Measurements from ENCODE around the gene FANCE.

Gene FANCE

GRCh38 chr6:35468181-35468979, 16.2 kb downstream of the FANCE start, which contains the start of gene RPL10A:
TSS of gene RPL10A (plus strand) at chr6:35468401. CDS start at chr6:35468435, 34 bp downstream.
- peak; percentile 71 for DNase-seq (ENCODE audit: low spot score)

GRCh38 chr6:35468980-35469750, 17.0 kb downstream of the FANCE start:
- DNase-seq (ENCODE audit: low spot score) = no peak

GRCh38 chr6:35469751-35470662, 17.9 kb downstream of the FANCE start:
- no peak for DNase-seq (ENCODE audit: low spot score)

- DNase-seq (ENCODE audit: low spot score) = no peak
Observed at GRCh38 chr6:35470663-35471120, 18.6 kb downstream of the FANCE start.

- no peak for DNase-seq (ENCODE audit: low spot score)
Observed at GRCh38 chr6:35471836-35472345, 19.8 kb downstream of the FANCE start.

- no peak for DNase-seq (ENCODE audit: low spot score)
Observed at GRCh38 chr6:35473075-35473849, 21.1 kb downstream of the FANCE start.

- no peak for DNase-seq (ENCODE audit: low spot score)
Observed at GRCh38 chr6:35473850-35474130, 21.7 kb downstream of the FANCE start.

GRCh38 chr6:35474131-35474941, 22.2 kb downstream of the FANCE start:
- no peak for DNase-seq (ENCODE audit: low spot score)

GRCh38 chr6:35474942-35475570, 22.9 kb downstream of the FANCE start:
- no peak for DNase-seq (ENCODE audit: low spot score)

- DNase-seq (ENCODE audit: low spot score) = no peak
Observed at GRCh38 chr6:35475573-35475972, 23.4 kb downstream of the FANCE start.

GRCh38 chr6:35476004-35476403, 23.9 kb downstream of the FANCE start:
- DNase-seq (ENCODE audit: low spot score) = no peak

GRCh38 chr6:35477028-35477427, 24.9 kb downstream of the FANCE start:
- DNase-seq (ENCODE audit: low spot score) = no peak

- no peak for DNase-seq (ENCODE audit: low spot score)
Observed at GRCh38 chr6:35477551-35478179, 25.5 kb downstream of the FANCE start.

- DNase-seq (ENCODE audit: low spot score) = no peak
Observed at GRCh38 chr6:35478259-35478658, 26.1 kb downstream of the FANCE start.

- no peak for DNase-seq (ENCODE audit: low spot score)
Observed at GRCh38 chr6:35480176-35480575, 28.0 kb downstream of the FANCE start.

- no peak for DNase-seq (ENCODE audit: low spot score)
Observed at GRCh38 chr6:35481226-35481625, 29.1 kb downstream of the FANCE start.

GRCh38 chr6:35483062-35483461, 30.9 kb downstream of the FANCE start:
- no peak for DNase-seq (ENCODE audit: low spot score)

- DNase-seq (ENCODE audit: low spot score) = no peak
Observed at GRCh38 chr6:35483490-35483889, 31.4 kb downstream of the FANCE start.

GRCh38 chr6:35483893-35484645, 31.9 kb downstream of the FANCE start:
- no peak for DNase-seq (ENCODE audit: low spot score)
